Measurements from ENCODE around the gene CENPX. TPM values are rescaled to one million over a fixed set of nuclear protein-coding genes. Genes with fewer than 3 reads are reported as not detected.

CENPX gene
- total and polyA plus RNA-seq, 2 donors (not counting 3 experiments of a cell fraction or from before 2014, with no cell fraction given): 56.2 to 67.2 TPM

DNA sequence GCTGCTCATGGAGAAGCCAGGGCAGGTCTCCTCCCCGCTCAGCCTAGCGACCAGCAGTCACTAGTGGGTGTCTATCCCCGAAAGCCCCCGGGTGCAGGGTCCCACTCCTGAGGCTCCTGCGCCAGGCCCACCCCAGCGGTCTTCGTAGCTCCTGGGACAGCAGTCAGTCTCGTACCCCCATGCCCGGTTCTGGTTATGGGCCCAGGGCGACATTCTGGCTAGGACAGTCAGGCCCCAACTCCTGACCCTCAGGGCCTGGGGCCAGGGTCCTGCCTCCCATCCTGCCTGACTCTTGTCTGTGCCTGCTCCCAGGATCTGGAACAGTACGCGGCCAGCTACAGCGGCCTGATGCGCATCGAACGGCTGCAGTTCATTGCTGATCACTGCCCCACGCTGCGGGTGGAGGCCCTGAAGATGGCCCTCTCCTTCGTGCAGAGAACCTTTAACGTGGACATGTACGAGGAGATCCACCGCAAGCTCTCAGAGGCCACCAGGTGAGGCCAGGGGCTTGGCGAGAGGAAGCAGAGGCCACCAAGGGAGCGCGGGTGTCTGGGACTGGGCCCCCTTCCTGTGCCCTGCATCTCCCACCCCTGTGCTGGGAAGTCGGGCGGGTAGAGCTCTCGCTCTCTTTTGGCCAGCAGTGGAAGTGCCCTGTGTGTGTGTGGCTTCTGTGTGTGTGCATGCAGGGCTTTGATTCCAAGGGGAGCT, 31.0 kb upstream of the CENPX start:
- CTCF ChIA-PET: interaction anchor here (0.8 to 1.1 kb wide), 3 partner anchors 11 to 23 kb away, joined by 3 to 5 read pairs (median 4); partner anchors contain the start of gene DCXR

DNA sequence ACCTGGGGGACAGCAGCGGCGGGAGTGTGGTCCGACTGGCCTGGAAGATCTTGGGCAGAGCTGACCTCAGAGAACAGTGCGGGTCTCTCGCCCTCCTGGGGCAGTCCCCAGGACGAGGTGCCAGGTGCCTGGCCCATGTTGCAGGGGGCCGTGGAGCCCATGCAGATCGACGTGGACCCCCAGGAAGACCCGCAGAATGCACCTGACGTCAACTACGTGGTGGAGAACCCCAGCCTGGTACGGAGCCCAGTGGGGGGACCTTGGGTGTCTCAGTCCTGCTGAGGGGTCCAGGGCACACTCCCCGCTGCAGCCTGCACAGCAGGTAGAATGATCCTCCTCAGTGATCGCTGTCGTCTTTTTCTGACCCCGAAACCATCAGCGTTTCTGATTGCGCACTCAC, 30.5 kb upstream of the CENPX start:
- intact Hi-C loops (cut with micrococcal nuclease): loop anchor here (2.0 kb wide), 1 partner anchor 16 kb away; the partner anchor contains the start of gene DCXR
- no peak for DNase-seq (ENCODE audit: low read depth, low spot score)
- ChIA-PET POLR2A (no interaction called here), CTCF (interaction anchor here (1.1 kb wide), 1 partner anchor 16 kb away, joined by 3 read pairs; the partner anchor contains the start of gene DCXR)
- H2AFZ ChIP-seq (ENCODE audit: low read depth, low read length): no peak overlapping the region
- H3K9ac ChIP-seq (replicated peaks; ENCODE audit: extremely low read depth, insufficient read depth, low read length): no peak overlapping the region
- no peak for FAIRE-seq
- BruUV-seq (replicated peaks): no TSS peak
- no peaks in the 10 kb centered on the region for H4K20me1 ChIP-seq (replicated peaks; ENCODE audit: control insufficient read depth, extremely low read depth, insufficient read depth, low read length)
- no peak for TF ChIP-seq GATA2 (IDR thresholded peaks at IDR 0.05; ENCODE audit: insufficient read depth, insufficient read length, low read depth, low read length)
- TF ChIP-seq, protein P1, sequence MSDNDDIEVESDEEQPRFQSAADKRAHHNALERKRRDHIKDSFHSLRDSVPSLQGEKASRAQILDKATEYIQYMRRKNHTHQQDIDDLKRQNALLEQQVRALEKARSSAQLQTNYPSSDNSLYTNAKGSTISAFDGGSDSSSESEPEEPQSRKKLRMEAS (IDR thresholded peaks at IDR 0.05; ENCODE audit: insufficient read depth, insufficient read length): no peak
- no peak for TF ChIP-seq FOS (IDR thresholded peaks at IDR 0.05; ENCODE audit: borderline replicate concordance, insufficient read depth, low read length)
- TF ChIP-seq EZH2 (IDR thresholded peaks at IDR 0.05; ENCODE audit: borderline replicate concordance, low read depth, low read length, severe bottlenecking): no peak
- no peak for TF ChIP-seq MYC (IDR thresholded peaks at IDR 0.05; ENCODE audit: low read depth, low read length)
- no peak for TF ChIP-seq POLR2AphosphoS5 (IDR thresholded peaks at IDR 0.05; ENCODE audit: insufficient read depth, low read depth, low read length)
- no peak for TF ChIP-seq POLR2A (IDR thresholded peaks at IDR 0.05; ENCODE audit: low read depth, low read length)
- TF ChIP-seq, protein P2, sequence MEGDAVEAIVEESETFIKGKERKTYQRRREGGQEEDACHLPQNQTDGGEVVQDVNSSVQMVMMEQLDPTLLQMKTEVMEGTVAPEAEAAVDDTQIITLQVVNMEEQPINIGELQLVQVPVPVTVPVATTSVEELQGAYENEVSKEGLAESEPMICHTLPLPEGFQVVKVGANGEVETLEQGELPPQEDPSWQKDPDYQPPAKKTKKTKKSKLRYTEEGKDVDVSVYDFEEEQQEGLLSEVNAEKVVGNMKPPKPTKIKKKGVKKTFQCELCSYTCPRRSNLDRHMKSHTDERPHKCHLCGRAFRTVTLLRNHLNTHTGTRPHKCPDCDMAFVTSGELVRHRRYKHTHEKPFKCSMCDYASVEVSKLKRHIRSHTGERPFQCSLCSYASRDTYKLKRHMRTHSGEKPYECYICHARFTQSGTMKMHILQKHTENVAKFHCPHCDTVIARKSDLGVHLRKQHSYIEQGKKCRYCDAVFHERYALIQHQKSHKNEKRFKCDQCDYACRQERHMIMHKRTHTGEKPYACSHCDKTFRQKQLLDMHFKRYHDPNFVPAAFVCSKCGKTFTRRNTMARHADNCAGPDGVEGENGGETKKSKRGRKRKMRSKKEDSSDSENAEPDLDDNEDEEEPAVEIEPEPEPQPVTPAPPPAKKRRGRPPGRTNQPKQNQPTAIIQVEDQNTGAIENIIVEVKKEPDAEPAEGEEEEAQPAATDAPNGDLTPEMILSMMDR (IDR thresholded peaks at IDR 0.05; ENCODE audit: extremely low read depth in 1 of 2, insufficient read depth in 1 of 2, low read depth in 1 of 2, low read length in 2 of 2): no peak
- no peak for TF ChIP-seq JUN (IDR thresholded peaks at IDR 0.05; ENCODE audit: borderline replicate concordance, insufficient read depth, insufficient read length, low read depth)
- H3K9me3 ChIP-seq (replicated peaks; ENCODE audit: control insufficient read depth, insufficient read depth, low read length): no peaks in the 10 kb centered on the region
- dilution Hi-C loops (cut with MboI; ENCODE audit: extremely low pct_ligation_motif_present, low sequenced_read_pairs): no loop called here
- H3K27ac ChIP-seq (ENCODE audit: insufficient read depth, low read depth, low read length): no peak overlapping the region
- H3K4me1 ChIP-seq (ENCODE audit: control insufficient read depth, extremely low read depth, insufficient read depth, low read length): peaks cover 11% of the 10 kb centered on the region
- H3K4me3 ChIP-seq (replicated peaks in 1 of 3; ENCODE audit: insufficient read depth in 1 of 3, low read depth in 1 of 3, low read length in 3 of 3): no peak overlapping the region
- no peak overlapping the region for H3K4me2 ChIP-seq (ENCODE audit: insufficient read depth, low read length)
- H3K79me2 ChIP-seq (ENCODE audit: control insufficient read depth, insufficient read depth, low read length): peaks cover 11% of the 10 kb centered on the region
- H3K27me3 ChIP-seq (ENCODE audit: control insufficient read depth in 2 of 2, insufficient read depth in 2 of 2, low read length in 2 of 2): no peaks in the 10 kb centered on the region
- no peaks in the 10 kb centered on the region for H3K9me1 ChIP-seq (replicated peaks; ENCODE audit: control insufficient read depth, extremely low read depth, insufficient read depth, low read length)
- peaks cover 12 to 37% of the 10 kb centered on the region in 2 experiments for H3K36me3 ChIP-seq (ENCODE audit: control insufficient read depth in 2 of 2, extremely low read depth in 1 of 2, insufficient read depth in 2 of 2, low read length in 2 of 2)

More for the DNA sequence above, 31.0 kb upstream of the CENPX start:
- Histone ChIP-seq H3K4me3 (replicated peaks in 1 of 3; ENCODE audit: insufficient read depth in 1 of 3, low read depth in 1 of 3, low read length in 3 of 3) (no peak overlapping the region), H3K4me2 (ENCODE audit: insufficient read depth, low read length) (no peak overlapping the region), H3K27ac (ENCODE audit: insufficient read depth, low read depth, low read length) (no peak overlapping the region), H4K20me1 (replicated peaks; ENCODE audit: control insufficient read depth, extremely low read depth, insufficient read depth, low read length) (no peaks in the 10 kb centered on the region), H3K9me1 (replicated peaks; ENCODE audit: control insufficient read depth, extremely low read depth, insufficient read depth, low read length) (no peaks in the 10 kb centered on the region), H3K36me3 (ENCODE audit: control insufficient read depth in 2 of 2, extremely low read depth in 1 of 2, insufficient read depth in 2 of 2, low read length in 2 of 2) (peaks cover 12 to 38% of the 10 kb centered on the region in 2 experiments), H3K27me3 (ENCODE audit: control insufficient read depth in 2 of 2, insufficient read depth in 2 of 2, low read length in 2 of 2) (no peaks in the 10 kb centered on the region), H2AFZ (ENCODE audit: low read depth, low read length) (no peak overlapping the region), H3K4me1 (ENCODE audit: control insufficient read depth, extremely low read depth, insufficient read depth, low read length) (peaks cover 11% of the 10 kb centered on the region), H3K9ac (replicated peaks; ENCODE audit: extremely low read depth, insufficient read depth, low read length) (no peak overlapping the region), H3K9me3 (replicated peaks; ENCODE audit: control insufficient read depth, insufficient read depth, low read length) (no peaks in the 10 kb centered on the region), H3K79me2 (ENCODE audit: control insufficient read depth, insufficient read depth, low read length) (peaks cover 11% of the 10 kb centered on the region)
- dilution Hi-C loops (cut with MboI; ENCODE audit: extremely low pct_ligation_motif_present, low sequenced_read_pairs): no loop called here
- BruUV-seq (replicated peaks): no TSS peak
- DNase-seq (ENCODE audit: low read depth, low spot score): no peak
- no peak for TF ChIP-seq JUN (IDR thresholded peaks at IDR 0.05; ENCODE audit: borderline replicate concordance, insufficient read depth, insufficient read length, low read depth)
- TF ChIP-seq, protein P2 (IDR thresholded peaks at IDR 0.05; ENCODE audit: extremely low read depth in 1 of 2, insufficient read depth in 1 of 2, low read depth in 1 of 2, low read length in 2 of 2): no peak
- POLR2A ChIA-PET: no interaction called here
- intact Hi-C loops (cut with micrococcal nuclease): loop anchor here (2.0 kb wide), 1 partner anchor 17 kb away; the partner anchor contains the start of gene DCXR
- FAIRE-seq: no peak
